ENCODE measurements around the gene EOMES.

The EOMES gene

DNA sequence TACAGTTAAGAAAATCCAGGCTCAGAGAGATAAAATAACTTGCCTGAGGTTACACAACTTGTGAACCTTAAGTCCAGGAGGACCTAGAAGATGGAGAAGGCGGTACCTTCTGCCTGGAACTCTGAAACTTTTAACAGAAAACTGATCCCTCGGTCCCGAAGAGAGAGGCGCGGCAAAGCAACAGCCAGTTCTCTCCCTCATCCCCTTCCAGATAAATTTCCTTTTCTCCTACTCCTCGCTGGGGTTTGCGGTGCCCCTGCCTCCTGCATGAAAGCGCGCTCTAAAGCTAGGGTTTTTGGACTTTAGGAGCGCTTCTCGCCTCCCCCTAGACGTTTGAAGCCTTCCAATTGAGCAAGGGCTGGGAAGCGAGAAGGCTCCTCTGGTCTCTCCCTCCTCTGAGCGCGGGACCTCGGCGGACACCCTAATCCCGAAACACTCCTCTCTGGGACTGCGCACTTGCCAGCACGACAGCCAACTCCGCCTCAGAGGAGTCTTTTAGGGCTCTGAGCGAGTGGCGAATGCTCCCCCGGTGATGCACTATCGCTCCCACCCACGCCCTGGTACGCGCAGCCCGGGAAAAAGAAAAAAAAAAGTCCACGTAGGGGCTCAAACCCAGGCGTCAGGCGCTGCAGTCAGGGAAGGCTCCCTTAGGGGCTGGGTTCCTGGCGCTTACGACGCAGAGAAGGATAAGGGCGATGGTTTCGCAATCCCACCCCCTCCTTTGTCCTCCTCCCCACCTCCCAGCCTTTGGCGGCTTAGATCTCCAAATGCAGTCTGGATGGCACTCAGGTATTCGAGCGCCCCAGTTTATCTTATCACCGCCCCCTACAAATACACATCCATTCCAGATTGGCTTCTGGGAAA lies 7.9 kb upstream of the EOMES start:
- H3K4me3 Mint-ChIP-seq = peak overlapping the region; percentile 63
- peaks cover 34% of the 10 kb centered on the region for H3K4me1 Mint-ChIP-seq
- H3K9me3 Mint-ChIP-seq = no peaks in the 10 kb centered on the region
- no peak for DNase-seq
- TF ChIP-seq CTCF (IDR thresholded peaks at IDR 0.05) = no peak
- H3K27me3 Mint-ChIP-seq (ENCODE audit: low read depth, poor library complexity) = peaks cover 99% of the 10 kb centered on the region
- no peak overlapping the region for H3K27ac Mint-ChIP-seq
- no peaks in the 10 kb centered on the region for H3K36me3 Mint-ChIP-seq (ENCODE audit: low read depth)

DNA sequence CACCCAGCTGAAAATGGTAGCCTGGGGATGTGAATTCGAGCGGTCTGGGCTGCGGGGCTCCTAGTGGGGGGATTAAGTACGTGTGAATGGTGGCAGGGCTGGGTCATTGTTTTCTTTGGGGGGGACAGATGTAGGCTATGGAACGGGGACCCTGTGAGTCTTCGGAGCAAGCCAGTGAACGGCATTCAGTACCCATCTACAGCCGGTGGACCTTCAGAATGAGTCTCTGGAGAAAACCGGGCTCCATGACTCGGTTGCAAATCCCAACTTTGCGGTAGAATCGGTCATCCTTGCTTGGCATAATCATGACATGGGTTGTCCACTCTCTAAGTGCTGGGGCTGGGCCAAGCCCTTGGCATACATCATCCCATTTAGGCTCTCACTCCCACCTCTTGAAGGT lies 7.2 kb upstream of the EOMES start:
- Mint-ChIP-seq H3K27ac (no peak overlapping the region), H3K9me3 (no peaks in the 10 kb centered on the region), H3K27me3 (ENCODE audit: low read depth, poor library complexity) (peaks cover 100% of the 10 kb centered on the region), H3K4me1 (peaks cover 36% of the 10 kb centered on the region), H3K4me3 (no peak overlapping the region), H3K36me3 (ENCODE audit: low read depth) (no peaks in the 10 kb centered on the region)
- DNase-seq = no peak
- no peak for TF ChIP-seq CTCF (IDR thresholded peaks at IDR 0.05)

- TF ChIP-seq CTCF (IDR thresholded peaks at IDR 0.05) = peak; percentile 28
- DNase-seq = peak; percentile 58
- H3K27me3 Mint-ChIP-seq (ENCODE audit: low read depth, poor library complexity) = peaks cover 100% of the 10 kb centered on the region
- H3K36me3 Mint-ChIP-seq (ENCODE audit: low read depth) = no peaks in the 10 kb centered on the region
- peak overlapping the region; percentile 66 for H3K4me3 Mint-ChIP-seq
- no peaks in the 10 kb centered on the region for H3K9me3 Mint-ChIP-seq
- H3K27ac Mint-ChIP-seq = no peak overlapping the region
- peaks cover 42% of the 10 kb centered on the region for H3K4me1 Mint-ChIP-seq
Observed at GRCh38 chr3:27728195-27729087, 6.3 kb upstream of the EOMES start.

DNA sequence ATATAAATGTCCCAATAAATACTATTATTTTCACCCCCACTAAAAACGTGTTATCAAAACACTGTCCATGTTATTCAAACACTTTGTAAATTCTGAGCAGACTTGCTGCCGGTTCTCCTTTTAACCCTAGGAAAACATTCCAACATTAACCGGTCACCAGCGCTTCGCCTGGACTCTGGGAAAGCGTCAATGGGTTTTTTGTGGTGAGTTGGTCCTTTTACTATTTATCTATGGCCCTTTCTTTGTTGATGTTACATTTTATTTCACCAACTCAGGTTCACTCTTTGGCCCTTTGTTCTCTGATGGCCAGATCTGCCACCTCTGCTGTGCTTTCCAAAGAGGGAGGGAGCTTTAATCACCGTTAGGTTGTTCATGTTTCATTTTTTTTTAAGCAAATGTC lies 4.1 kb upstream of the EOMES start:
- no peak overlapping the region for H3K4me3 Mint-ChIP-seq
- no peak for TF ChIP-seq CTCF (IDR thresholded peaks at IDR 0.05)
- H3K27ac Mint-ChIP-seq = no peak overlapping the region
- H3K36me3 Mint-ChIP-seq (ENCODE audit: low read depth) = no peaks in the 10 kb centered on the region
- H3K27me3 Mint-ChIP-seq (ENCODE audit: low read depth, poor library complexity) = peaks cover 96% of the 10 kb centered on the region
- DNase-seq = no peak
- H3K4me1 Mint-ChIP-seq = peaks cover 43% of the 10 kb centered on the region
- no peaks in the 10 kb centered on the region for H3K9me3 Mint-ChIP-seq

DNA sequence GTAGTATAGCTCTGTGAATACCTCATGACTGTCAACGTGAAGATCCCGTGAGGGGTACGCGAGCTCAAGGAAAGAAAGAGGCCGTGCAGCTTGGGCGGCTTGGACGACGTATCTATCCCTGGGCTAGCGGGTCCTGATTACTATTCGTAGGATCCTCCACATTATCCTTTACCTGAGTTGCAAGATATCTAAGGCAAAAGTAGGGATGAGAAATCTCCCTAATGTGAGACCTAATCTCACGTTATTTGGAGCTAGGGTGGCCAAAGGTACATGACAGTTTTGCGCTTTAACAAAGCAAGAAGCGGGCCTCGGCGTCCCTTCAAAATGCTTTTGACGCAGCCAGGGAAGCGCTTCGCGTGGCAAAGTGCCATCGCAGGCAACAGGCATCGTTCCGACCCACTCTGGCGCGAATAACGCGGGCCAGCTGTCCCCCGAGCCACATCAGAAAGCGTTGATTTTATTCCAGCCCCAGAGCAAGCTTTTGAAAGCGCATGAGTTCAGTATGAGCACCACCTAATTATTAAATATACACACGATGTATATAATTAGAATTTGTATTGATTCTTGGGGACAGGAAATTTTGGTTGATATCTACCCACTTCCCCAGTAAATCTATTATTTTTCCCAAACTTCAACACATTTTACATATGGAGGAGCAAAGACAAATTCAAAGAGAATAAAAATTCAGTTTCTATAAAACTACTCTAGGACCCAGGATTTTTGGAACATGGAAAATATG lies 2.5 kb upstream of the EOMES start:
- Mint-ChIP-seq H3K27ac (no peak overlapping the region), H3K27me3 (ENCODE audit: low read depth, poor library complexity) (peaks cover 96% of the 10 kb centered on the region), H3K4me1 (peaks cover 33% of the 10 kb centered on the region)

More for the DNA sequence above, 2.5 kb upstream of the EOMES start:
- Mint-ChIP-seq H3K4me3 (no peak overlapping the region), H3K36me3 (ENCODE audit: low read depth) (no peaks in the 10 kb centered on the region), H3K9me3 (no peaks in the 10 kb centered on the region)
- TF ChIP-seq CTCF (IDR thresholded peaks at IDR 0.05) = no peak
- DNase-seq = no peak

Data from nephron progenitor cell (in vitro differentiated cells).